Gastroesophageal sphincter (tissue), 3 donors: ENCODE data around the gene DMRTA2.

ENCODE experiments used
- CTCF ChIP-seq, 4 experiments: fragments of 200-600 bp in 2 of 4; fragments of 450-650 bp in 2 of 4; sonication (generic) in 1 of 4; IDR thresholded peaks; one replicate each; pipeline ENCODE4 v1.5.1; 2017 to 2019; ENCODE audit warnings: antibody characterized with exemption in 4 of 4, mild to moderate bottlenecking in 2 of 4, moderate library complexity in 2 of 4
- EP300 ChIP-seq: sonication (generic); formaldehyde crosslinking; IDR thresholded peaks from one replicate; pipeline ENCODE4 v1.6.1; 2017; ENCODE audit warnings: antibody characterized with exemption, mild to moderate bottlenecking
- POLR2A ChIP-seq, 2 donors: fragments of 450-650 bp; IDR thresholded peaks; one replicate each; pipeline ENCODE4 v1.6.1; 2017; ENCODE audit warnings: antibody characterized with exemption in 2 of 2, mild to moderate bottlenecking in 2 of 2, moderate library complexity in 1 of 2
- POLR2AphosphoS5 ChIP-seq: sonication (generic); formaldehyde crosslinking; IDR thresholded peaks from one replicate; pipeline ENCODE4 v1.6.1; 2017; ENCODE audit warnings: antibody characterized with exemption

DNA sequence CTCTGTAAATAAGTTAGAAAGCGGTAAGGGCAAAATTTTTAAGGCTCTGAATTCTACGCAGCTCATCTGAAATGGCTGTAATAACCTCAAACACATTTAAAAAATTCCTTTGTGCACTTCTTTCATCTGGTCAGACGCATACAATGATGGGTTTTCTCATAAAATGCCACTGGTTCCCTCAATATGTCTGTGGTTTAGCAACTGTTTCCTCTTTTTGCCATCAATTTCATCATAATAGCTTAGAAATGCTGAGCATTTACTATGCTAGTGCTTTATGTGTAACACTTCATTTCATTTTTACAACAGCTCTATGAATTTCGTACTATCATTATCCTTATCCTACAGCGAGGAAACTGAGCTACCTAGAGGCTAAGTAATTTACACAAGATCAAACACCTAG, 35.3 kb upstream of the DMRTA2 start:
- TF ChIP-seq CTCF (IDR thresholded peaks at IDR 0.05) = no peak
- TF ChIP-seq POLR2A (IDR thresholded peaks at IDR 0.05) = no peak
- TF ChIP-seq POLR2AphosphoS5 = no peak
- no peak for TF ChIP-seq EP300
